SK-N-SH (cell line): ENCODE data around the gene ITGB6.

ENCODE experiments used
- POLR2AphosphoS5 ChIP-seq: IDR thresholded peaks from 2 replicates; pipeline ENCODE4 v1.6.1; 2012; ENCODE audit warnings: low read depth, low read length
- YY1 ChIP-seq: IDR thresholded peaks from 2 replicates; pipeline ENCODE4 v1.4.0; 2012; ENCODE audit warnings: low read depth, mild to moderate bottlenecking
- TF ChIP-seq, protein P1 (sequence below): fragments of 200-600 bp; sonication (generic); IDR thresholded peaks from 2 replicates; pipeline ENCODE4 v1.6.1; 2017; ENCODE audit warnings: antibody characterized with exemption, mild to moderate bottlenecking, moderate library complexity
- TF ChIP-seq, protein P2 (sequence below): IDR thresholded peaks from 2 replicates; pipeline ENCODE4 v1.6.1; 2012; ENCODE audit warnings: mild to moderate bottlenecking, low read depth, low read length, moderate library complexity

- TF ChIP-seq POLR2AphosphoS5 (no peak), YY1 (no peak)
- TF ChIP-seq, protein P1, sequence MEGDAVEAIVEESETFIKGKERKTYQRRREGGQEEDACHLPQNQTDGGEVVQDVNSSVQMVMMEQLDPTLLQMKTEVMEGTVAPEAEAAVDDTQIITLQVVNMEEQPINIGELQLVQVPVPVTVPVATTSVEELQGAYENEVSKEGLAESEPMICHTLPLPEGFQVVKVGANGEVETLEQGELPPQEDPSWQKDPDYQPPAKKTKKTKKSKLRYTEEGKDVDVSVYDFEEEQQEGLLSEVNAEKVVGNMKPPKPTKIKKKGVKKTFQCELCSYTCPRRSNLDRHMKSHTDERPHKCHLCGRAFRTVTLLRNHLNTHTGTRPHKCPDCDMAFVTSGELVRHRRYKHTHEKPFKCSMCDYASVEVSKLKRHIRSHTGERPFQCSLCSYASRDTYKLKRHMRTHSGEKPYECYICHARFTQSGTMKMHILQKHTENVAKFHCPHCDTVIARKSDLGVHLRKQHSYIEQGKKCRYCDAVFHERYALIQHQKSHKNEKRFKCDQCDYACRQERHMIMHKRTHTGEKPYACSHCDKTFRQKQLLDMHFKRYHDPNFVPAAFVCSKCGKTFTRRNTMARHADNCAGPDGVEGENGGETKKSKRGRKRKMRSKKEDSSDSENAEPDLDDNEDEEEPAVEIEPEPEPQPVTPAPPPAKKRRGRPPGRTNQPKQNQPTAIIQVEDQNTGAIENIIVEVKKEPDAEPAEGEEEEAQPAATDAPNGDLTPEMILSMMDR, result peak; percentile 90
- TF ChIP-seq, protein P2, sequence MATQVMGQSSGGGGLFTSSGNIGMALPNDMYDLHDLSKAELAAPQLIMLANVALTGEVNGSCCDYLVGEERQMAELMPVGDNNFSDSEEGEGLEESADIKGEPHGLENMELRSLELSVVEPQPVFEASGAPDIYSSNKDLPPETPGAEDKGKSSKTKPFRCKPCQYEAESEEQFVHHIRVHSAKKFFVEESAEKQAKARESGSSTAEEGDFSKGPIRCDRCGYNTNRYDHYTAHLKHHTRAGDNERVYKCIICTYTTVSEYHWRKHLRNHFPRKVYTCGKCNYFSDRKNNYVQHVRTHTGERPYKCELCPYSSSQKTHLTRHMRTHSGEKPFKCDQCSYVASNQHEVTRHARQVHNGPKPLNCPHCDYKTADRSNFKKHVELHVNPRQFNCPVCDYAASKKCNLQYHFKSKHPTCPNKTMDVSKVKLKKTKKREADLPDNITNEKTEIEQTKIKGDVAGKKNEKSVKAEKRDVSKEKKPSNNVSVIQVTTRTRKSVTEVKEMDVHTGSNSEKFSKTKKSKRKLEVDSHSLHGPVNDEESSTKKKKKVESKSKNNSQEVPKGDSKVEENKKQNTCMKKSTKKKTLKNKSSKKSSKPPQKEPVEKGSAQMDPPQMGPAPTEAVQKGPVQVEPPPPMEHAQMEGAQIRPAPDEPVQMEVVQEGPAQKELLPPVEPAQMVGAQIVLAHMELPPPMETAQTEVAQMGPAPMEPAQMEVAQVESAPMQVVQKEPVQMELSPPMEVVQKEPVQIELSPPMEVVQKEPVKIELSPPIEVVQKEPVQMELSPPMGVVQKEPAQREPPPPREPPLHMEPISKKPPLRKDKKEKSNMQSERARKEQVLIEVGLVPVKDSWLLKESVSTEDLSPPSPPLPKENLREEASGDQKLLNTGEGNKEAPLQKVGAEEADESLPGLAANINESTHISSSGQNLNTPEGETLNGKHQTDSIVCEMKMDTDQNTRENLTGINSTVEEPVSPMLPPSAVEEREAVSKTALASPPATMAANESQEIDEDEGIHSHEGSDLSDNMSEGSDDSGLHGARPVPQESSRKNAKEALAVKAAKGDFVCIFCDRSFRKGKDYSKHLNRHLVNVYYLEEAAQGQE, result no peak
These were observed 90.0 kb downstream of the ITGB6 start for GRCh38 chr2:160109939-160110673.
